Measurements from ENCODE around the gene IRAK2.

The IRAK2 gene

GRCh38 chr3:10249833-10250232 is 85.1 kb downstream of the IRAK2 start:
- TF ChIP-seq POLR2A (IDR thresholded peaks at IDR 0.05; ENCODE audit: extremely low read depth, insufficient read length) = no peak
- DNase-seq (ENCODE audit: low read depth) = no peak
- peak overlapping the region; percentile 97 for H3K4me3 ChIP-seq (ENCODE audit: low read depth, low read length)

DNA sequence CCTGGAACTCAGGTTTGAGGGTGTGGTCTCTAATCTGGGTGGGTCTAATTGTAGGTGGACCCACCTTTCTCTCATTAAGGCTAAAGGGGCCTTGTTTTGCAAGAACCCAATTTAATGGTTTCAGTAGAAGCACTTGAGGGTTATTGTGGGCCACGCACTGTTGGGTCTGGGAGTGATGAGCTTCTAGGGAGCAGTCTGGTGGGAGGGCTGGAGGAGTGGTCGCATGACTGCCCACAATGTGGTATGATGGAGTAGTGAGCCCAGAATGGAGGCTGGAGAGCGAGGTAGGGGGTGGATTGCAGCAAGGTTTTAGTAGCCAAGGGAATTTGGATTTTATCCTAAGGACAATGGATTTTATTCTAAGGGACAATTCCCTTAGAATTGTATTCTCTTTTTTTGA is 86.3 kb downstream of the IRAK2 start:
- TF ChIP-seq MYC (IDR thresholded peaks at IDR 0.05; ENCODE audit: low read depth, low read length) (no peak), POLR2A (IDR thresholded peaks at IDR 0.05; ENCODE audit: extremely low read depth, insufficient read length) (no peak), CTCF (IDR thresholded peaks at IDR 0.05; ENCODE audit: low read depth, low read length) (no peak)
- TF ChIP-seq, protein P1, sequence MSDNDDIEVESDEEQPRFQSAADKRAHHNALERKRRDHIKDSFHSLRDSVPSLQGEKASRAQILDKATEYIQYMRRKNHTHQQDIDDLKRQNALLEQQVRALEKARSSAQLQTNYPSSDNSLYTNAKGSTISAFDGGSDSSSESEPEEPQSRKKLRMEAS (IDR thresholded peaks at IDR 0.05; ENCODE audit: low read depth, low read length) = no peak
- H3K4me3 ChIP-seq (ENCODE audit: low read depth, low read length) = peak overlapping the region; percentile 97
- peak; percentile 32 for DNase-seq (ENCODE audit: low read depth)

GRCh38 chr3:10253731-10254130 is 89.0 kb downstream of the IRAK2 start:
- no peak for DNase-seq (ENCODE audit: low read depth)
- TF ChIP-seq CTCF (IDR thresholded peaks at IDR 0.05; ENCODE audit: low read depth, low read length) = no peak
- TF ChIP-seq POLR2A (IDR thresholded peaks at IDR 0.05; ENCODE audit: extremely low read depth, insufficient read length) = no peak
- TF ChIP-seq, protein P1 (IDR thresholded peaks at IDR 0.05; ENCODE audit: low read depth, low read length) = no peak
- TF ChIP-seq MYC (IDR thresholded peaks at IDR 0.05; ENCODE audit: low read depth, low read length) = no peak
- no peak overlapping the region for H3K4me3 ChIP-seq (ENCODE audit: low read depth, low read length)

- H3K4me3 ChIP-seq (ENCODE audit: low read depth, low read length) = no peak overlapping the region
- no peak for DNase-seq (ENCODE audit: low read depth)
- TF ChIP-seq, protein P1 (IDR thresholded peaks at IDR 0.05; ENCODE audit: low read depth, low read length) = no peak
- TF ChIP-seq MYC (IDR thresholded peaks at IDR 0.05; ENCODE audit: low read depth, low read length) (no peak), POLR2A (IDR thresholded peaks at IDR 0.05; ENCODE audit: extremely low read depth, insufficient read length) (no peak), CTCF (IDR thresholded peaks at IDR 0.05; ENCODE audit: low read depth, low read length) (no peak)
These were observed 91.1 kb downstream of the IRAK2 start for GRCh38 chr3:10255835-10256234.

DNA sequence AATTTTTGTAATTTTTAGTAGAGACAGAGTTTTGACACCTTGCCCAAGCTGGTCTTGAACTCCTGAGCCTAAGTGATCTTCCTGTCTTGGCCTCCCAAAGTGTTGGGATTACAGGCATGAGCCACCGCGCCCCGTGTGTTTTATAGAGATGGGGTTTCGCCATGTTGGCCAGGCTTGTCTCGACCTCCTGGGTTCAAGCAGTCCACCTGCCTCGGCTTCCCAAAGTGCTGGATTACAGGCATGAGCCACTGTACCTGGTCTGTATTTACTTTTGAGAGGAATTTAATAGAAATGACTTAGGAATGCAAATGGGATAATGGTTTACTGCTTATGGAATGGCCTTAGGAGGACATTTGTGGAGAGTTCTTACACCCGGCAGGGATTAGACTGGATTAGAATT is 94.3 kb downstream of the IRAK2 start:
- no peak for DNase-seq (ENCODE audit: low read depth)
- H3K4me3 ChIP-seq (ENCODE audit: low read depth, low read length) = no peak overlapping the region
- TF ChIP-seq POLR2A (IDR thresholded peaks at IDR 0.05; ENCODE audit: extremely low read depth, insufficient read length) (no peak), CTCF (IDR thresholded peaks at IDR 0.05; ENCODE audit: low read depth, low read length) (no peak), MYC (IDR thresholded peaks at IDR 0.05; ENCODE audit: low read depth, low read length) (no peak)
- TF ChIP-seq, protein P1 (IDR thresholded peaks at IDR 0.05; ENCODE audit: low read depth, low read length) = no peak

GRCh38 chr3:10259798-10260197 is 95.1 kb downstream of the IRAK2 start:
- TF ChIP-seq MYC (IDR thresholded peaks at IDR 0.05; ENCODE audit: low read depth, low read length) = no peak
- TF ChIP-seq, protein P1 (IDR thresholded peaks at IDR 0.05; ENCODE audit: low read depth, low read length) = no peak
- TF ChIP-seq POLR2A (IDR thresholded peaks at IDR 0.05; ENCODE audit: extremely low read depth, insufficient read length) = no peak
- TF ChIP-seq CTCF (IDR thresholded peaks at IDR 0.05; ENCODE audit: low read depth, low read length) = no peak
- DNase-seq (ENCODE audit: low read depth) = no peak
- no peak overlapping the region for H3K4me3 ChIP-seq (ENCODE audit: low read depth, low read length)
